ENCODE measurements around the gene REST. TPM values are rescaled to one million over a fixed set of nuclear protein-coding genes. Genes with fewer than 3 reads are reported as not detected.

Gene REST
- total RNA-seq, 1 experiment from 2014 or later, result 98.1 TPM

- Histone ChIP-seq H3K27me3 (ENCODE audit: insufficient read depth, low read length) (no peaks in the 10 kb centered on the region; the same call in 1 of the 2 replicates), H3K14ac (ENCODE audit: insufficient read depth, low read length) (no peak overlapping the region), H2BK120ac (ENCODE audit: low read depth, low read length, poor library complexity, severe bottlenecking) (no peak overlapping the region), H2BK5ac (ENCODE audit: insufficient read length, low read length) (no peak overlapping the region), H3K79me1 (ENCODE audit: insufficient read depth, low read depth, low read length, poor library complexity, severe bottlenecking) (no peaks in the 10 kb centered on the region), H3K4me2 (ENCODE audit: insufficient read depth, insufficient read length, low read length) (peak overlapping the region; percentile 21), H2BK15ac (ENCODE audit: low read depth, low read length) (no peak overlapping the region), H4K20me1 (ENCODE audit: control insufficient read depth, insufficient read depth, insufficient read length) (no peaks in the 10 kb centered on the region), H3K79me2 (ENCODE audit: insufficient read depth, low read length) (no peaks in the 10 kb centered on the region), H4K91ac (ENCODE audit: insufficient read length, low read depth, low read length) (no peak overlapping the region), H3K9ac (ENCODE audit: extremely low read depth, insufficient read length, low read length) (no peak overlapping the region), H3K4ac (ENCODE audit: low read depth, low read length) (no peak overlapping the region), H4K8ac (replicated peaks; ENCODE audit: insufficient read length, low read depth, low read length) (no peak overlapping the region), H2BK20ac (ENCODE audit: low read depth, low read length, poor library complexity, severe bottlenecking) (no peak overlapping the region), H3T11ph (ENCODE audit: low read length) (no peak overlapping the region), H3K18ac (ENCODE audit: insufficient read length, low read depth, low read length) (no peak overlapping the region), H3K56ac (ENCODE audit: insufficient read length, low read depth, low read length) (no peak overlapping the region), H2AK5ac (ENCODE audit: insufficient read length, low read length) (no peak overlapping the region), H4K5ac (ENCODE audit: insufficient read length, low read depth, low read length) (no peak overlapping the region), H2AFZ (ENCODE audit: low read length) (no peak overlapping the region), H3K4me1 (ENCODE audit: insufficient read depth, low read length) (peaks cover 6% of the 10 kb centered on the region; the same call in 1 of the 2 replicates), H3K27ac (ENCODE audit: insufficient read length, low read depth, low read length) (no peak overlapping the region), H2BK12ac (ENCODE audit: insufficient read length, low read depth, low read length) (no peak overlapping the region), H3K9me3 (ENCODE audit: control insufficient read depth, low read depth, low read length) (no peaks in the 10 kb centered on the region), H3K23ac (ENCODE audit: insufficient read length, low read depth, low read length) (no peak overlapping the region), H3K23me2 (ENCODE audit: insufficient read length, low read depth, low read length, poor library complexity, severe bottlenecking) (peaks cover 6% of the 10 kb centered on the region)
- Mint-ChIP-seq H3K36me3 (ENCODE audit: insufficient read depth in 1 of 3, low read depth in 3 of 3) (no peaks in the 10 kb centered on the region; a peak in 1 of 7 replicates), H3K27me3 (ENCODE audit: low read depth) (peaks cover 39% of the 10 kb centered on the region), H3K4me1 (peaks cover 26 to 31% of the 10 kb centered on the region in 2 experiments), H3K4me3 (no peak overlapping the region), H3K27ac (no peak overlapping the region), H3K9me3 (no peaks in the 10 kb centered on the region; a peak in 1 of 5 replicates)
- no peak for TF ChIP-seq CTCF (conservative IDR thresholded peaks at IDR 0.05)
- no peak for DNase-seq
- no CpG with 5 or more reads among the region's 3 CpGs for WGBS (ENCODE audit: extremely low coverage, insufficient read length, low lambda C conversion rate)
Measured at GRCh38 chr4:56902703-56903102, 5.0 kb upstream of the REST start.

Measured in H9 (cell line).